Endothelial cell of umbilical vein (primary cell): ENCODE measurements around the gene EOLA1. TPM values are rescaled to one million over a fixed set of nuclear protein-coding genes. Genes with fewer than 3 reads are reported as not detected.

Source experiments
- BruUV-seq: library from RNA; stranded (reverse); fragments of 400-500 nt; replicated peaks from 2 replicates; lab custom pipeline; 2021; lab: Mats Ljungman, UMichigan
- CTCF ChIA-PET: fragments of 300-600, 350-600 bp; sonication (Branson Sonifier 250); formaldehyde crosslinking; loops from one replicate; lab custom pipeline; 2021; ENCODE audit warnings: antibody characterized with exemption, inconsistent platforms; lab: Charles Lee
- POLR2A ChIA-PET: fragments of 300-600, 350-600 bp; sonication (Branson Sonifier 250); formaldehyde crosslinking; loops from one replicate; lab custom pipeline; 2021; ENCODE audit warnings: antibody characterized with exemption, inconsistent platforms; lab: Charles Lee
- DNase-seq: peaks from one replicate; pipeline ENCODE4 v3.0.0-alpha.2; 2011; ENCODE audit warnings: low read depth, low spot score
- FAIRE-seq: peaks from 2 replicates; lab custom pipeline; 2011; peaks lifted over from hg19 to GRCh38; lab: Jason Lieb, UNC
- H2AFZ ChIP-seq: 2 replicates; pipeline ENCODE4 v1.6.0; 2012; ENCODE audit warnings: low read depth, low read length, control low read depth, inconsistent platforms
- H3K27ac ChIP-seq: 2 replicates; pipeline ENCODE4 v1.5.1; 2011; ENCODE audit warnings: low read depth, mild to moderate bottlenecking, control low read depth, low read length, moderate library complexity; ENCODE audit not compliant: insufficient read depth
- H3K27me3 ChIP-seq, 2 experiments: 2 replicates each; pipeline versions ENCODE4 v1.6.0 to v1.6.1; 2011; ENCODE audit warnings: low read length in 2 of 2, mixed read lengths in 1 of 2; ENCODE audit not compliant: control insufficient read depth in 2 of 2, insufficient read depth in 2 of 2
- H3K36me3 ChIP-seq, 2 experiments: 2 replicates in 1 of 2; 3 replicates in 1 of 2; pipeline ENCODE4 v1.5.1; 2011; ENCODE audit warnings: low read length in 2 of 2, mild to moderate bottlenecking in 1 of 2, moderate library complexity in 1 of 2; ENCODE audit not compliant: control insufficient read depth in 2 of 2, insufficient read depth in 2 of 2; ENCODE audit errors: extremely low read depth in 1 of 2
- H3K4me1 ChIP-seq: 3 replicates; pipeline ENCODE4 v1.5.1; 2011; ENCODE audit warnings: mild to moderate bottlenecking, low read length; ENCODE audit not compliant: control insufficient read depth, insufficient read depth; ENCODE audit errors: extremely low read depth
- H3K4me2 ChIP-seq: 2 replicates; pipeline ENCODE4 v1.6.1; 2011; ENCODE audit warnings: low read length, control low read depth, mixed read lengths; ENCODE audit not compliant: insufficient read depth
- H3K4me3 ChIP-seq, 3 experiments: fragments of 200-600 bp in 1 of 3; sonication (generic), shearing (Covaris generic) in 1 of 3; replicated peaks in 1 of 3; 2 replicates each; pipeline ENCODE4 v1.5.1; 2011 to 2016; ENCODE audit warnings: control low read depth in 3 of 3, low read length in 3 of 3, mild to moderate bottlenecking in 2 of 3, inconsistent platforms in 1 of 3, low read depth in 1 of 3, moderate library complexity in 1 of 3; ENCODE audit not compliant: insufficient read depth in 1 of 3
- H3K79me2 ChIP-seq: 2 replicates; pipeline ENCODE4 v1.6.0; 2012; ENCODE audit warnings: low read length, inconsistent platforms; ENCODE audit not compliant: control insufficient read depth, insufficient read depth
- H3K9ac ChIP-seq: replicated peaks from 2 replicates; pipeline ENCODE3; 2011; ENCODE audit warnings: low read length, control low read depth; ENCODE audit not compliant: insufficient read depth; ENCODE audit errors: extremely low read depth
- H3K9me1 ChIP-seq: replicated peaks from 3 replicates; pipeline ENCODE4 v1.6.0; 2011; ENCODE audit warnings: mild to moderate bottlenecking, low read length; ENCODE audit not compliant: control insufficient read depth, insufficient read depth; ENCODE audit errors: extremely low read depth
- H3K9me3 ChIP-seq: replicated peaks from 2 replicates; pipeline ENCODE4 v1.5.1; 2012; ENCODE audit warnings: low read length, inconsistent platforms; ENCODE audit not compliant: control insufficient read depth, insufficient read depth
- H4K20me1 ChIP-seq: replicated peaks from 2 replicates; pipeline ENCODE3; 2011; ENCODE audit warnings: mild to moderate bottlenecking, low read length; ENCODE audit not compliant: control insufficient read depth, insufficient read depth; ENCODE audit errors: extremely low read depth
- EZH2 ChIP-seq: IDR thresholded peaks from 2 replicates; pipeline ENCODE4 v1.6.1; 2012; ENCODE audit warnings: borderline replicate concordance, low read depth, mild to moderate bottlenecking, moderate library complexity, low read length, inconsistent platforms; ENCODE audit not compliant: severe bottlenecking
- FOS ChIP-seq: IDR thresholded peaks from 2 replicates; pipeline ENCODE4 v1.6.1; 2011; ENCODE audit warnings: mild to moderate bottlenecking, low read length, moderate library complexity, borderline replicate concordance; ENCODE audit not compliant: insufficient read depth
- GATA2 ChIP-seq: IDR thresholded peaks from 2 replicates; pipeline ENCODE4 v1.7.0; 2011; ENCODE audit warnings: low read depth, mild to moderate bottlenecking, moderate library complexity, mixed read lengths, low read length; ENCODE audit not compliant: insufficient read length, insufficient read depth
- JUN ChIP-seq: IDR thresholded peaks from 2 replicates; pipeline ENCODE4 v1.6.1; 2011; ENCODE audit warnings: borderline replicate concordance, low read depth; ENCODE audit not compliant: insufficient read length, insufficient read depth
- MAX ChIP-seq: IDR thresholded peaks from 2 replicates; pipeline ENCODE4 v1.6.1; 2011; ENCODE audit not compliant: insufficient read depth, insufficient read length
- MYC ChIP-seq: IDR thresholded peaks from one replicate; pipeline ENCODE4 v1.6.1; 2011; ENCODE audit warnings: mild to moderate bottlenecking, low read depth, low read length
- POLR2A ChIP-seq: IDR thresholded peaks from 2 replicates; pipeline ENCODE4 v1.6.1; 2012; ENCODE audit warnings: low read depth, mild to moderate bottlenecking, control low read depth, low read length
- POLR2AphosphoS5 ChIP-seq: IDR thresholded peaks from 2 replicates; pipeline ENCODE4 v1.6.1; 2012; ENCODE audit warnings: low read depth, mild to moderate bottlenecking, control low read depth, low read length, moderate library complexity; ENCODE audit not compliant: insufficient read depth
- dilution Hi-C: fragments of 300-500 bp; cut with MboI; formaldehyde crosslinking; loops from one replicate; pipeline ENCODE4 v1.15.0; 2019; ENCODE audit warnings: low sequenced_read_pairs; ENCODE audit not compliant: extremely low pct_ligation_motif_present
- intact Hi-C: fragments of 100-400 bp; cut with micrococcal nuclease; formaldehyde crosslinking; loops from one replicate; pipeline ENCODE4 v1.10.0; 2022
- polyA plus RNA-seq, 4 experiments: library from polyadenylated mRNA; depleted of rRNA in 3 of 4; stranded (reverse) in 3 of 4; unstranded in 1 of 4; fragments of >200 nt; gene quantifications; 2 replicates each; pipeline versions ENCODE4 v1.2.1 to v1.2.3, GENCODE V29; 2011 to 2012; ENCODE audit warnings: missing spikeins in 1 of 4
- total RNA-seq: library from RNA; stranded (reverse); gene quantifications from 2 replicates; pipeline ENCODE4 v1.2.3, GENCODE V29; 2021
- TF ChIP-seq, protein P1 (sequence below), 2 donors: IDR thresholded peaks; 1 replicate in 1 of 2; 2 replicates in 1 of 2; pipeline ENCODE4 v1.5.1; 2011; ENCODE audit warnings: low read length in 2 of 2, mild to moderate bottlenecking in 2 of 2, moderate library complexity in 2 of 2, control low read depth in 1 of 2, inconsistent platforms in 1 of 2, low read depth in 1 of 2; ENCODE audit not compliant: insufficient read depth in 1 of 2; ENCODE audit errors: extremely low read depth in 1 of 2

The EOLA1 gene
- total and polyA plus RNA-seq, 2 donors (not counting 3 experiments of a cell fraction or from before 2014, with no cell fraction given) = 12.5 to 24.6 TPM

DNA sequence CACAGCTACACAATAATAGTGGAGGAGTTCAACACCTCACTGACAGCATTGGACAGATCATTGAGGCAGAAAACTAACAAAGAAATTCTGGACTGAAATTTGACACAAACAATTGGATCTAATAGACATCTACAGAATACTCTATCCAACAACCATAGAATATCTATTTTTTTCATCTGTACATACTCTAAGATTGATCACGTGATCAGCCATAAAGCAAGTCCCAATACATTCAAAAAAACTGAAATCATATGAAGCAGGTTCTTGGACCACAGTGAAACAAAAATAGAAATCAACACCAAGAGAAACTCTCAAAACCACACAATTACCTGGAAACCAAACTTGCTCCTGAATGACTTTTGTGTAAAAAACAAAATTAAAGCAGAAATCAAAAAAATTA is 23.5 kb upstream of the EOLA1 start:
- no TSS peak for BruUV-seq
- H2AFZ ChIP-seq = no peak overlapping the region
- dilution Hi-C loops (no loop called here), intact Hi-C loops (no loop called here)
- no peak overlapping the region for H3K4me3 ChIP-seq
- H3K9ac ChIP-seq = no peak overlapping the region
- ChIA-PET CTCF (interaction anchor here (1.3 kb wide), 1 partner anchor 12 kb away, joined by 3 read pairs; the partner anchor contains the start of gene IDS), POLR2A (no interaction called here)
- H3K79me2 ChIP-seq = no peaks in the 10 kb centered on the region
- no peaks in the 10 kb centered on the region for H3K36me3 ChIP-seq
- peaks cover 0 to 4% of the 10 kb centered on the region in 2 experiments for H3K27me3 ChIP-seq
- TF ChIP-seq GATA2 = no peak
- TF ChIP-seq POLR2A = no peak
- no peak for TF ChIP-seq JUN
- no peak for TF ChIP-seq EZH2
- TF ChIP-seq FOS = no peak
- TF ChIP-seq, protein P1, sequence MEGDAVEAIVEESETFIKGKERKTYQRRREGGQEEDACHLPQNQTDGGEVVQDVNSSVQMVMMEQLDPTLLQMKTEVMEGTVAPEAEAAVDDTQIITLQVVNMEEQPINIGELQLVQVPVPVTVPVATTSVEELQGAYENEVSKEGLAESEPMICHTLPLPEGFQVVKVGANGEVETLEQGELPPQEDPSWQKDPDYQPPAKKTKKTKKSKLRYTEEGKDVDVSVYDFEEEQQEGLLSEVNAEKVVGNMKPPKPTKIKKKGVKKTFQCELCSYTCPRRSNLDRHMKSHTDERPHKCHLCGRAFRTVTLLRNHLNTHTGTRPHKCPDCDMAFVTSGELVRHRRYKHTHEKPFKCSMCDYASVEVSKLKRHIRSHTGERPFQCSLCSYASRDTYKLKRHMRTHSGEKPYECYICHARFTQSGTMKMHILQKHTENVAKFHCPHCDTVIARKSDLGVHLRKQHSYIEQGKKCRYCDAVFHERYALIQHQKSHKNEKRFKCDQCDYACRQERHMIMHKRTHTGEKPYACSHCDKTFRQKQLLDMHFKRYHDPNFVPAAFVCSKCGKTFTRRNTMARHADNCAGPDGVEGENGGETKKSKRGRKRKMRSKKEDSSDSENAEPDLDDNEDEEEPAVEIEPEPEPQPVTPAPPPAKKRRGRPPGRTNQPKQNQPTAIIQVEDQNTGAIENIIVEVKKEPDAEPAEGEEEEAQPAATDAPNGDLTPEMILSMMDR (IDR thresholded peaks at IDR 0.05; ENCODE audit: extremely low read depth in 1 of 2, insufficient read depth in 1 of 2, low read depth in 1 of 2, low read length in 2 of 2) = no peak
- TF ChIP-seq MYC = no peak
- no peak for TF ChIP-seq MAX
- TF ChIP-seq POLR2AphosphoS5 = no peak
- H3K4me1 ChIP-seq = peaks cover 19% of the 10 kb centered on the region
- no peaks in the 10 kb centered on the region for H4K20me1 ChIP-seq
- H3K9me3 ChIP-seq = no peaks in the 10 kb centered on the region
- FAIRE-seq (peak; percentile 48), DNase-seq (no peak)
- H3K27ac ChIP-seq = no peak overlapping the region
- H3K4me2 ChIP-seq = no peak overlapping the region
- no peaks in the 10 kb centered on the region for H3K9me1 ChIP-seq
